ENCODE measurements around the gene RCOR1.

DNA sequence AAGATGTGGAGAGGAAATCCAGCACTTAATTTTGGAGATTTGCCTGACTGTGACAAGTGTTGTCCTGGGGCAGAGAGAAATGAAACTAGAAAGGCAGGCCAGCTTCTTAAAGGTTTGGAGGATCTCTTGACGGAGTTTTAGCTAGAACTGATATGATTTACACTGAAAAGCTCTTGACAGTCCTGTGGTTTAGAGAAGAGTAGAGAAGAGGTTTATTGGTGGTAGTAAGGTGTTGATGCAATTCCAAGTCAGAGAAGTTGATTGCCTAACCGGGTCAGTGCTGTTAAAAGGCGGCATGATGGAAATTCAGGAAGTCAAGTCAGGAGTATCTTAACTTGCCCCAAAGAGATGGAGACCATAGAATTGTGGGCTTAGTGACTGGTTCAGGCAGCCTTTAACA, 95.8 kb downstream of the RCOR1 start:
- TF ChIP-seq POLR2A (IDR thresholded peaks at IDR 0.05; ENCODE audit: low read length) (no peak), KDM5A (IDR thresholded peaks at IDR 0.05) (no peak), EHMT2 (IDR thresholded peaks at IDR 0.05; ENCODE audit: low read depth) (no peak), RAD21 (conservative IDR thresholded peaks at IDR 0.05 in 1 of 2, IDR thresholded peaks at IDR 0.05 in 1 of 2) (no peak), MAZ (IDR thresholded peaks at IDR 0.05; ENCODE audit: borderline replicate concordance, low read depth, low read length) (no peak), JUNB (IDR thresholded peaks at IDR 0.05) (no peak), ESRRA (IDR thresholded peaks at IDR 0.05; ENCODE audit: borderline replicate concordance, low read length) (no peak)
- TF ChIP-seq, protein P1, sequence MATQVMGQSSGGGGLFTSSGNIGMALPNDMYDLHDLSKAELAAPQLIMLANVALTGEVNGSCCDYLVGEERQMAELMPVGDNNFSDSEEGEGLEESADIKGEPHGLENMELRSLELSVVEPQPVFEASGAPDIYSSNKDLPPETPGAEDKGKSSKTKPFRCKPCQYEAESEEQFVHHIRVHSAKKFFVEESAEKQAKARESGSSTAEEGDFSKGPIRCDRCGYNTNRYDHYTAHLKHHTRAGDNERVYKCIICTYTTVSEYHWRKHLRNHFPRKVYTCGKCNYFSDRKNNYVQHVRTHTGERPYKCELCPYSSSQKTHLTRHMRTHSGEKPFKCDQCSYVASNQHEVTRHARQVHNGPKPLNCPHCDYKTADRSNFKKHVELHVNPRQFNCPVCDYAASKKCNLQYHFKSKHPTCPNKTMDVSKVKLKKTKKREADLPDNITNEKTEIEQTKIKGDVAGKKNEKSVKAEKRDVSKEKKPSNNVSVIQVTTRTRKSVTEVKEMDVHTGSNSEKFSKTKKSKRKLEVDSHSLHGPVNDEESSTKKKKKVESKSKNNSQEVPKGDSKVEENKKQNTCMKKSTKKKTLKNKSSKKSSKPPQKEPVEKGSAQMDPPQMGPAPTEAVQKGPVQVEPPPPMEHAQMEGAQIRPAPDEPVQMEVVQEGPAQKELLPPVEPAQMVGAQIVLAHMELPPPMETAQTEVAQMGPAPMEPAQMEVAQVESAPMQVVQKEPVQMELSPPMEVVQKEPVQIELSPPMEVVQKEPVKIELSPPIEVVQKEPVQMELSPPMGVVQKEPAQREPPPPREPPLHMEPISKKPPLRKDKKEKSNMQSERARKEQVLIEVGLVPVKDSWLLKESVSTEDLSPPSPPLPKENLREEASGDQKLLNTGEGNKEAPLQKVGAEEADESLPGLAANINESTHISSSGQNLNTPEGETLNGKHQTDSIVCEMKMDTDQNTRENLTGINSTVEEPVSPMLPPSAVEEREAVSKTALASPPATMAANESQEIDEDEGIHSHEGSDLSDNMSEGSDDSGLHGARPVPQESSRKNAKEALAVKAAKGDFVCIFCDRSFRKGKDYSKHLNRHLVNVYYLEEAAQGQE (IDR thresholded peaks at IDR 0.05): no peak
- TF ChIP-seq, protein P2, sequence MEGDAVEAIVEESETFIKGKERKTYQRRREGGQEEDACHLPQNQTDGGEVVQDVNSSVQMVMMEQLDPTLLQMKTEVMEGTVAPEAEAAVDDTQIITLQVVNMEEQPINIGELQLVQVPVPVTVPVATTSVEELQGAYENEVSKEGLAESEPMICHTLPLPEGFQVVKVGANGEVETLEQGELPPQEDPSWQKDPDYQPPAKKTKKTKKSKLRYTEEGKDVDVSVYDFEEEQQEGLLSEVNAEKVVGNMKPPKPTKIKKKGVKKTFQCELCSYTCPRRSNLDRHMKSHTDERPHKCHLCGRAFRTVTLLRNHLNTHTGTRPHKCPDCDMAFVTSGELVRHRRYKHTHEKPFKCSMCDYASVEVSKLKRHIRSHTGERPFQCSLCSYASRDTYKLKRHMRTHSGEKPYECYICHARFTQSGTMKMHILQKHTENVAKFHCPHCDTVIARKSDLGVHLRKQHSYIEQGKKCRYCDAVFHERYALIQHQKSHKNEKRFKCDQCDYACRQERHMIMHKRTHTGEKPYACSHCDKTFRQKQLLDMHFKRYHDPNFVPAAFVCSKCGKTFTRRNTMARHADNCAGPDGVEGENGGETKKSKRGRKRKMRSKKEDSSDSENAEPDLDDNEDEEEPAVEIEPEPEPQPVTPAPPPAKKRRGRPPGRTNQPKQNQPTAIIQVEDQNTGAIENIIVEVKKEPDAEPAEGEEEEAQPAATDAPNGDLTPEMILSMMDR (IDR thresholded peaks at IDR 0.05): no peak
- TF ChIP-seq, protein P3, sequence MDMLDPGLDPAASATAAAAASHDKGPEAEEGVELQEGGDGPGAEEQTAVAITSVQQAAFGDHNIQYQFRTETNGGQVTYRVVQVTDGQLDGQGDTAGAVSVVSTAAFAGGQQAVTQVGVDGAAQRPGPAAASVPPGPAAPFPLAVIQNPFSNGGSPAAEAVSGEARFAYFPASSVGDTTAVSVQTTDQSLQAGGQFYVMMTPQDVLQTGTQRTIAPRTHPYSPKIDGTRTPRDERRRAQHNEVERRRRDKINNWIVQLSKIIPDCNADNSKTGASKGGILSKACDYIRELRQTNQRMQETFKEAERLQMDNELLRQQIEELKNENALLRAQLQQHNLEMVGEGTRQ (IDR thresholded peaks at IDR 0.05): no peak
- TF ChIP-seq, protein P4, sequence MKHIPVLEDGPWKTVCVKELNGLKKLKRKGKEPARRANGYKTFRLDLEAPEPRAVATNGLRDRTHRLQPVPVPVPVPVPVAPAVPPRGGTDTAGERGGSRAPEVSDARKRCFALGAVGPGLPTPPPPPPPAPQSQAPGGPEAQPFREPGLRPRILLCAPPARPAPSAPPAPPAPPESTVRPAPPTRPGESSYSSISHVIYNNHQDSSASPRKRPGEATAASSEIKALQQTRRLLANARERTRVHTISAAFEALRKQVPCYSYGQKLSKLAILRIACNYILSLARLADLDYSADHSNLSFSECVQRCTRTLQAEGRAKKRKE (CRISPR knock-in tag; IDR thresholded peaks at IDR 0.05; ENCODE audit: low read depth): no peak

Data from A549 (cell line).